Lower leg skin (tissue), 4 donors: ENCODE measurements around the gene PPP1R12B. TPM values are rescaled to one million over a fixed set of nuclear protein-coding genes. Genes with fewer than 3 reads are reported as not detected.
"Not testable (repeated sequence)": the region's sequence is repeated elsewhere in the genome, so short reads cannot be mapped to it uniquely, and the experiment has no call there.

Experiments
- DNase-seq, 2 donors: peaks; one replicate each; pipeline ENCODE4 v3.0.0-alpha.2; 2019; ENCODE audit warnings: low spot score in 2 of 2
- H3K4me3 ChIP-seq: fragments of 200-600 bp; sonication (generic); 2 replicates; pipeline ENCODE4 v1.5.1; 2017; ENCODE audit warnings: mild to moderate bottlenecking, low read depth; ENCODE audit not compliant: poor library complexity, severe bottlenecking
- CTCF ChIP-seq, 3 donors: fragments of 450-650 bp; IDR thresholded peaks; one replicate each; pipeline ENCODE4 v1.5.1; 2016; ENCODE audit warnings: antibody characterized with exemption in 3 of 3, mild to moderate bottlenecking in 3 of 3, moderate library complexity in 2 of 3
- POLR2A ChIP-seq, 2 donors: fragments of 450-650 bp; IDR thresholded peaks; one replicate each; pipeline ENCODE4 v1.6.1; 2016 to 2017; ENCODE audit warnings: antibody characterized with exemption in 2 of 2, mild to moderate bottlenecking in 1 of 2, moderate library complexity in 1 of 2
- WGBS, 2 donors: methylation state at CpG; one replicate each; pipeline ENCODE4 v1.1.5; 2018; 5-methylcytosine and 5-hydroxymethylcytosine counted together
- intact Hi-C: fragments of 100-400 bp; cut with DNase I; formaldehyde crosslinking; loops from one replicate; pipeline ENCODE4 v1.15.0; 2023; ENCODE audit warnings: low total_unique reads
- total RNA-seq, 4 donors: library from RNA; depleted of rRNA; stranded (reverse); fragments of >200 nt; gene quantifications; one replicate each; pipeline ENCODE4 v1.1.0, GENCODE V29; 2016

The PPP1R12B gene
- total RNA-seq, 4 donors from 2014 or later, result 14.6 to 50.8 (median 30.6) TPM

- H3K4me3 ChIP-seq, result no peak overlapping the region
- TF ChIP-seq CTCF (IDR thresholded peaks at IDR 0.05) (no peak), POLR2A (IDR thresholded peaks at IDR 0.05) (no peak)
- WGBS, 2 donors, result 81 to 90% methylated on average over 2 of the region's 2 CpGs
- no peak for DNase-seq
- intact Hi-C loops, result no loop called here
Observed at GRCh38 chr1:202619505-202619904, 271.0 kb downstream of the PPP1R12B start.

GRCh38 chr1:202620036-202620435 is 271.5 kb downstream of the PPP1R12B start:
- 88 to 89% methylated on average over 2 of the region's 2 CpGs for WGBS, 2 donors
- DNase-seq, H3K4me3 ChIP-seq, intact Hi-C loops: not testable (repeated sequence)

GRCh38 chr1:202621446-202621845 is 272.9 kb downstream of the PPP1R12B start:
- no peak for DNase-seq
- intact Hi-C loops, result no loop called here
- H3K4me3 ChIP-seq, result no peak overlapping the region
- 78 to 100% methylated on average over 3 of the region's 3 CpGs for WGBS, 2 donors
- TF ChIP-seq CTCF (IDR thresholded peaks at IDR 0.05) (no peak), POLR2A (IDR thresholded peaks at IDR 0.05) (no peak)

GRCh38 chr1:202622388-202622787 is 273.9 kb downstream of the PPP1R12B start:
- 93 to 95% methylated on average over 8 of the region's 8 CpGs for WGBS, 2 donors
- no peak for DNase-seq
- intact Hi-C loops, result no loop called here
- no peak overlapping the region for H3K4me3 ChIP-seq
- no peak for TF ChIP-seq CTCF (IDR thresholded peaks at IDR 0.05)
- no peak for TF ChIP-seq POLR2A (IDR thresholded peaks at IDR 0.05)

- intact Hi-C loops, result no loop called here
- TF ChIP-seq CTCF (IDR thresholded peaks at IDR 0.05) (no peak), POLR2A (IDR thresholded peaks at IDR 0.05) (no peak)
- no peak for DNase-seq
- WGBS, 2 donors, result 56 to 77% methylated on average over 6 of the region's 7 CpGs
- H3K4me3 ChIP-seq, result no peak overlapping the region
Observed at GRCh38 chr1:202623075-202623474, 274.6 kb downstream of the PPP1R12B start.

GRCh38 chr1:202623476-202623875 is 275.0 kb downstream of the PPP1R12B start:
- intact Hi-C loops, H3K4me3 ChIP-seq, DNase-seq: not testable (repeated sequence)
- WGBS, 2 donors, result 67 to 73% methylated on average over 12 of the region's 12 CpGs

GRCh38 chr1:202624088-202624780 is 275.7 kb downstream of the PPP1R12B start:
- no peak for DNase-seq
- intact Hi-C loops, result no loop called here
- WGBS, 2 donors, result 82 to 90% methylated on average over 7 of the region's 7 CpGs
- no peak overlapping the region for H3K4me3 ChIP-seq
- TF ChIP-seq CTCF (IDR thresholded peaks at IDR 0.05), result no peak
- no peak for TF ChIP-seq POLR2A (IDR thresholded peaks at IDR 0.05)
